Tibial nerve (tissue), 4 donors: ENCODE results near the gene FAM216B.

Experiments
- CTCF ChIP-seq, 5 experiments: fragments of 200-600 bp in 3 of 5; fragments of 450-650 bp in 2 of 5; sonication (generic) in 3 of 5; IDR thresholded peaks; one replicate each; pipeline ENCODE4 v1.5.1; 2016 to 2019; ENCODE audit warnings: antibody characterized with exemption in 5 of 5, mild to moderate bottlenecking in 3 of 5, moderate library complexity in 2 of 5
- EP300 ChIP-seq, 2 donors: sonication (generic); formaldehyde crosslinking; IDR thresholded peaks; one replicate each; pipeline ENCODE4 v1.6.1; 2017; ENCODE audit warnings: antibody characterized with exemption in 2 of 2, mild to moderate bottlenecking in 1 of 2
- POLR2A ChIP-seq, 2 donors: fragments of 450-650 bp; IDR thresholded peaks; one replicate each; pipeline ENCODE4 v1.6.1; 2017; ENCODE audit warnings: antibody characterized with exemption in 2 of 2, mild to moderate bottlenecking in 2 of 2, moderate library complexity in 2 of 2

- TF ChIP-seq CTCF (IDR thresholded peaks at IDR 0.05) (no peak), POLR2A (IDR thresholded peaks at IDR 0.05) (no peak), EP300 (IDR thresholded peaks at IDR 0.05) (no peak)
Measured at GRCh38 chr13:42796747-42797356, 15.5 kb downstream of the FAM216B start.
